ENCODE data around the gene POMC.

- no peak for TF ChIP-seq CTCF (IDR thresholded peaks at IDR 0.05; ENCODE audit: poor library complexity)
- no peak for TF ChIP-seq EZH2 (IDR thresholded peaks at IDR 0.05; ENCODE audit: borderline replicate concordance)
- TF ChIP-seq EZH2phosphoT487 (IDR thresholded peaks at IDR 0.05; ENCODE audit: low read depth, severe bottlenecking, unreplicated experiment), result no peak
These were observed 33.9 kb upstream of the POMC start for GRCh38 chr2:25202275-25202674.

Measured in hepatocyte (in vitro differentiated cells).